GM12891 (cell line): Measurements from ENCODE around the gene SLCO2A1.

Source experiments
- PAX5 ChIP-seq: IDR thresholded peaks from 2 replicates; pipeline ENCODE4 v1.6.1; 2011; ENCODE audit warnings: low read length, moderate library complexity, mild to moderate bottlenecking; ENCODE audit not compliant: insufficient read depth, severe bottlenecking
- POLR2A ChIP-seq: IDR thresholded peaks from 2 replicates; pipeline ENCODE4 v1.6.1; 2011; ENCODE audit warnings: low read depth, low read length, control low read depth
- POLR2AphosphoS5 ChIP-seq: IDR thresholded peaks from 2 replicates; pipeline ENCODE4 v1.6.1; 2011; ENCODE audit warnings: low read depth, low read length, control low read depth
- POU2F2 ChIP-seq: IDR thresholded peaks from 2 replicates; pipeline ENCODE4 v1.6.1; 2011; ENCODE audit warnings: low read depth, mild to moderate bottlenecking, control low read depth, low read length, moderate library complexity
- SPI1 ChIP-seq: IDR thresholded peaks from 2 replicates; pipeline ENCODE4 v1.6.1; 2011; ENCODE audit warnings: low read depth, low read length, control low read depth
- TAF1 ChIP-seq: IDR thresholded peaks from 2 replicates; pipeline ENCODE4 v1.6.1; 2011; ENCODE audit warnings: low read depth, low read length, control low read depth

- no peak for TF ChIP-seq POLR2A
- no peak for TF ChIP-seq POLR2AphosphoS5
- no peak for TF ChIP-seq SPI1
- TF ChIP-seq TAF1 = no peak
- no peak for TF ChIP-seq POU2F2
- no peak for TF ChIP-seq PAX5
Observed at GRCh38 chr3:134018850-134019249, 10.9 kb downstream of the SLCO2A1 start.
